MCF 10A (cell line): Measurements from ENCODE around the gene MMRN1. TPM values are rescaled to one million over a fixed set of nuclear protein-coding genes. Genes with fewer than 3 reads are reported as not detected.

Experiments used
- BruUV-seq: library from RNA; stranded (reverse); fragments of 400-500 nt; replicated peaks from 2 replicates; lab custom pipeline; 2021; lab: Mats Ljungman, UMichigan
- CTCF ChIA-PET: fragments of 300-600 bp; sonication (Branson Sonifier 250); formaldehyde crosslinking; extraction: SDS; loops from one replicate; lab custom pipeline; 2021; ENCODE audit warnings: antibody characterized with exemption, inconsistent platforms; lab: Yijun Ruan, JAX
- POLR2A ChIA-PET: fragments of 300-600, 350-650 bp; sonication (Branson Sonifier 250); formaldehyde crosslinking; extraction: SDS; loops from one replicate; lab custom pipeline; 2020; ENCODE audit warnings: antibody characterized with exemption, inconsistent platforms; lab: Yijun Ruan, JAX
- DNase-seq: peaks from one replicate; pipeline ENCODE4 v3.0.0-alpha.2; 2018; ENCODE audit not compliant: unreplicated experiment
- H3K27ac Mint-ChIP-seq: one replicate; pipeline ENCODE4 v1.8.0; 2022; ENCODE audit warnings: mild to moderate bottlenecking, low read depth, mixed read lengths; ENCODE audit not compliant: unreplicated experiment
- H3K27me3 Mint-ChIP-seq: one replicate; pipeline ENCODE4 v1.8.0; 2022; ENCODE audit warnings: mixed read lengths; ENCODE audit not compliant: insufficient read depth, unreplicated experiment
- H3K36me3 Mint-ChIP-seq: one replicate; pipeline ENCODE4 v1.8.0; 2022; ENCODE audit warnings: mild to moderate bottlenecking, moderate library complexity, mixed read lengths; ENCODE audit not compliant: insufficient read depth, unreplicated experiment
- H3K4me1 Mint-ChIP-seq: one replicate; pipeline ENCODE4 v1.8.0; 2022; ENCODE audit warnings: mixed read lengths; ENCODE audit not compliant: insufficient read depth, unreplicated experiment
- H3K4me3 Mint-ChIP-seq: one replicate; pipeline ENCODE4 v1.8.0; 2022; ENCODE audit warnings: mild to moderate bottlenecking, moderate library complexity, mixed read lengths; ENCODE audit not compliant: unreplicated experiment
- H3K9me3 Mint-ChIP-seq: one replicate; pipeline ENCODE4 v1.8.0; 2022; ENCODE audit warnings: mixed read lengths; ENCODE audit not compliant: unreplicated experiment
- intact Hi-C: fragments of 100-400 bp; cut with micrococcal nuclease; formaldehyde crosslinking; loops from 2 replicates; pipeline ENCODE4 v1.14.1; 2022
- total RNA-seq: library from RNA; stranded (reverse); gene quantifications from 2 replicates; pipeline ENCODE4 v1.2.3, GENCODE V29; 2022
- TF ChIP-seq, protein P1 (sequence below): fragments of 200-600 bp; IDR thresholded peaks from one replicate; pipeline ENCODE4 v1.8.0; 2022; ENCODE audit warnings: antibody characterized with exemption, mild to moderate bottlenecking; ENCODE audit not compliant: unreplicated experiment

Gene MMRN1
- total RNA-seq, 1 experiment from 2014 or later = not detected

DNA sequence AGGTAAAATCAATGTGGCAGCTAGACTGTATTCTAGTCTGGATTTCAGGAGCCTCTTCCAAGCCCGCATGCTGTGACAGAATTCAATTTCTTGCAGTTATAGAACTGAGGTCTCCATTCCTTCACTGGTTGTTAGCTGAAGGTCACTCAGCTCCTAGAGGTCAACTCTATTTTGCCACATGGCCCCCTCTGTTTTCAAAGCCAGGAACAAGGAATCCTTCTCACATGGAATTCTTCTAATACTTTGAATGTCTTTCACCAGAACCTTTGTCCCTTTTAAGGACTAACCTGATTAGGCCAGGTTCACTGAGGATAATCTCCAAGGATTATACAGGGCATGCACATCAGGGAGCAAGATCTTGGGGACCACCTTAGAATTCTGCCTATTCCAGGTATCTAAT is 23.4 kb upstream of the MMRN1 start:
- no peaks in the 10 kb centered on the region for H3K27me3 Mint-ChIP-seq
- H3K36me3 Mint-ChIP-seq = no peaks in the 10 kb centered on the region
- DNase-seq = no peak
- no peak overlapping the region for H3K4me3 Mint-ChIP-seq
- intact Hi-C loops = no loop called here
- H3K9me3 Mint-ChIP-seq = peaks cover 5% of the 10 kb centered on the region
- H3K4me1 Mint-ChIP-seq = no peaks in the 10 kb centered on the region
- no peak overlapping the region for H3K27ac Mint-ChIP-seq
- ChIA-PET POLR2A (interaction anchor here (0.8 kb wide), 2 partner anchors 17 to 644 kb away, joined by 3 read pairs; no protein-coding TSS in a partner anchor), CTCF (interaction anchor here (0.6 to 2.0 kb wide), 5 partner anchors 43 to 385 kb away, joined by 3 to 12 read pairs (median 3); no protein-coding TSS in a partner anchor)
- BruUV-seq = no TSS peak
- TF ChIP-seq, protein P1, sequence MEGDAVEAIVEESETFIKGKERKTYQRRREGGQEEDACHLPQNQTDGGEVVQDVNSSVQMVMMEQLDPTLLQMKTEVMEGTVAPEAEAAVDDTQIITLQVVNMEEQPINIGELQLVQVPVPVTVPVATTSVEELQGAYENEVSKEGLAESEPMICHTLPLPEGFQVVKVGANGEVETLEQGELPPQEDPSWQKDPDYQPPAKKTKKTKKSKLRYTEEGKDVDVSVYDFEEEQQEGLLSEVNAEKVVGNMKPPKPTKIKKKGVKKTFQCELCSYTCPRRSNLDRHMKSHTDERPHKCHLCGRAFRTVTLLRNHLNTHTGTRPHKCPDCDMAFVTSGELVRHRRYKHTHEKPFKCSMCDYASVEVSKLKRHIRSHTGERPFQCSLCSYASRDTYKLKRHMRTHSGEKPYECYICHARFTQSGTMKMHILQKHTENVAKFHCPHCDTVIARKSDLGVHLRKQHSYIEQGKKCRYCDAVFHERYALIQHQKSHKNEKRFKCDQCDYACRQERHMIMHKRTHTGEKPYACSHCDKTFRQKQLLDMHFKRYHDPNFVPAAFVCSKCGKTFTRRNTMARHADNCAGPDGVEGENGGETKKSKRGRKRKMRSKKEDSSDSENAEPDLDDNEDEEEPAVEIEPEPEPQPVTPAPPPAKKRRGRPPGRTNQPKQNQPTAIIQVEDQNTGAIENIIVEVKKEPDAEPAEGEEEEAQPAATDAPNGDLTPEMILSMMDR = no peak

DNA sequence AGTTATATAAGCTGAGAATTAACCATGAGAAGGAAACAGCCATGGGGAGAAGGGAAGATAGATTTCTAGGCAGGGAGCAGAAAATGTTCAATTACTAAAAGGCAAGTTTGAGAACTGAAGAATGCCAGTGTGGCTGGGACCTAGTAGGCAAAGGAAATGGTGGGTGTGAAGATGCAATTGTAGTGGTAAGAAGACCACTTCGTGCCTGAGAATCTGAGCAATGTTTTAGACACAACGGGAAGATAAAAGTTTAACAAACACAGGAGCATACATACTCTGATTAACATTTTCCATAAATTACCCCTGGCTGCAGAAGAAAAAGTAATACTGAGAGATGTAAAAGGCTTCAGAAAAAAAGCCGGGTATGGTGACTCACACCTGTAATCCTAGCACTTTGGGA is 18.1 kb upstream of the MMRN1 start:
- Mint-ChIP-seq H3K9me3 (no peaks in the 10 kb centered on the region), H3K4me3 (no peak overlapping the region), H3K36me3 (no peaks in the 10 kb centered on the region), H3K27me3 (no peaks in the 10 kb centered on the region), H3K27ac (no peak overlapping the region), H3K4me1 (peaks cover 5% of the 10 kb centered on the region)
- ChIA-PET CTCF (interaction anchor here (0.7 to 0.8 kb wide), 3 partner anchors 26 to 219 kb away, joined by 3 to 8 read pairs (median 3); no protein-coding TSS in a partner anchor), POLR2A (no interaction called here)
- TF ChIP-seq, protein P1 = no peak
- DNase-seq = no peak
- BruUV-seq = no TSS peak
- intact Hi-C loops = no loop called here

DNA sequence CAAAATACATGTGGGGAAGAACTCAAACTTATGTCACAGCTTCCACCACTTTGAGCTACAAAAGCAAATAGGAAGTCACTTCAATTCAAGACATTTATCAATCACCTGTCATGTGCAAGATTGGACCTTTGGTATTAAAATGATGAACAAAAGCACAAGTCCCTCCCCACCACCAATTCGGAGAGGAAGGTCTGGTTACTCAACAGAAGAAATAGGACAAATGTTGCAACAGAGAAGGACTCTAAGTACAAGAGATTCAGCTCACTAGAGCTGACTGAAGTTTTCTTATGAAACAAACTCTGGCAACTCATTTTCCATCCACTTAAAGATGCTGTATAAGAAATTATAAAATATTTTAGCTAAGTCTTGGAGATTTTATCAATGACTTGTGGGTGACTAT is 16.0 kb upstream of the MMRN1 start:
- BruUV-seq = no TSS peak
- H3K4me3 Mint-ChIP-seq = no peak overlapping the region
- peak; percentile 17 for DNase-seq
- H3K27ac Mint-ChIP-seq = no peak overlapping the region
- intact Hi-C loops = no loop called here
- ChIA-PET POLR2A (interaction anchor here (0.6 to 1.3 kb wide), 4 partner anchors 10 to 218 kb away, joined by 3 to 4 read pairs (median 3); no protein-coding TSS in a partner anchor), CTCF (interaction anchor here (0.6 to 1.9 kb wide), 7 partner anchors 10 to 446 kb away, joined by 3 to 7 read pairs (median 4); no protein-coding TSS in a partner anchor)
- no peaks in the 10 kb centered on the region for H3K9me3 Mint-ChIP-seq
- no peaks in the 10 kb centered on the region for H3K27me3 Mint-ChIP-seq
- H3K4me1 Mint-ChIP-seq = peaks cover 5% of the 10 kb centered on the region
- H3K36me3 Mint-ChIP-seq = no peaks in the 10 kb centered on the region
- TF ChIP-seq, protein P1 = no peak

DNA sequence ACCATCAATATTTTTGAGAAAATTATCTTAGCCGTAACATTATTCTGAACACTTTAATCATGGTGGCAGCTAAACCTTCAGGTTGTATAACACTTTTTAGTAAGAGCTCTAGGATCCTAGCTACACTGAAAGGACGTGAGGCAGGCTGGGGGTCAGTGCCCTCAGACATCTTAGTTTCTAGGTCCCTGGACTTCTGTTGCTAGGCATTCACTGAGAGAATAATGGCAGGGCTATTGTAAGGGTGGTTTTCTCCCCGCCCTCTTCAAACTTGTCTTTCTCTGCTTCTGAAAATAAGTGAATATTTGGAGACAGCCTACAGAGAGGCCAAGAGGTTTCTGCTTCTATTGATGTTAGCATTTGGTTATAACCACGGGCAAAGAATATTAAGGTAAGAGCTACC is 15.4 kb upstream of the MMRN1 start:
- BruUV-seq = no TSS peak
- DNase-seq = no peak
- Mint-ChIP-seq H3K4me1 (peaks cover 5% of the 10 kb centered on the region), H3K27me3 (no peaks in the 10 kb centered on the region), H3K4me3 (no peak overlapping the region), H3K27ac (no peak overlapping the region), H3K36me3 (no peaks in the 10 kb centered on the region), H3K9me3 (no peaks in the 10 kb centered on the region)
- POLR2A ChIA-PET = interaction anchor here (0.6 to 1.3 kb wide), 4 partner anchors 44 to 409 kb away, joined by 3 to 4 read pairs (median 4); no protein-coding TSS in a partner anchor
- intact Hi-C loops = no loop called here
- TF ChIP-seq, protein P1 = no peak
- CTCF ChIA-PET = interaction anchor here (0.6 to 1.9 kb wide), 9 partner anchors 9 to 447 kb away, joined by 3 to 7 read pairs (median 4); no protein-coding TSS in a partner anchor
